NB4 (cell line): ENCODE results near the gene USP12.

Experiments
- MYC ChIP-seq: IDR thresholded peaks from 2 replicates; pipeline ENCODE4 v1.6.1; 2011; ENCODE audit warnings: low read depth, low read length
- POLR2A ChIP-seq: IDR thresholded peaks from 2 replicates; pipeline ENCODE4 v1.6.1; 2011; ENCODE audit warnings: mild to moderate bottlenecking; ENCODE audit not compliant: insufficient read length; ENCODE audit errors: extremely low read depth
- TF ChIP-seq, protein P1 (sequence below): IDR thresholded peaks from one replicate; pipeline ENCODE4 v1.5.1; 2012; ENCODE audit warnings: low read depth, low read length
- TF ChIP-seq, protein P2 (sequence below): IDR thresholded peaks from 2 replicates; pipeline ENCODE4 v1.6.1; 2011; ENCODE audit warnings: low read depth, low read length

DNA sequence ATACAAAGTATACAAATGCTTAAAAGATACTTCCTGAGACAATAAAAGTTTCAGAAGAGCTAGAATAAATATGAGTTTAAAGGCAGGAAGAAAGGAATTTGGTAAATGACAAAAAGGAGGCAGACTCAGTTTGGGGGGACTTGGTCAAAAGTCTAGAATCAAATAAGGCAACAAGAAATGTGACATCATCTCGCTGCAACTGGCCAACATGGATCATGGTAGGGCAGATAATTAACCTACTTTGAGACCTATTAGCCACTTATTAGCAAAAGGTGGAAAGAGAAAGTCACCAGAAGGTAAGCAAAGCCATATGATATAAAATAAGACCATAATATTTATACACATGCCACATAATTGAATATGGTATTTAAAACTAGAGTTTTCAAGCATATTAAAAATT is 5.3 kb downstream of the USP12 start:
- TF ChIP-seq, protein P1, sequence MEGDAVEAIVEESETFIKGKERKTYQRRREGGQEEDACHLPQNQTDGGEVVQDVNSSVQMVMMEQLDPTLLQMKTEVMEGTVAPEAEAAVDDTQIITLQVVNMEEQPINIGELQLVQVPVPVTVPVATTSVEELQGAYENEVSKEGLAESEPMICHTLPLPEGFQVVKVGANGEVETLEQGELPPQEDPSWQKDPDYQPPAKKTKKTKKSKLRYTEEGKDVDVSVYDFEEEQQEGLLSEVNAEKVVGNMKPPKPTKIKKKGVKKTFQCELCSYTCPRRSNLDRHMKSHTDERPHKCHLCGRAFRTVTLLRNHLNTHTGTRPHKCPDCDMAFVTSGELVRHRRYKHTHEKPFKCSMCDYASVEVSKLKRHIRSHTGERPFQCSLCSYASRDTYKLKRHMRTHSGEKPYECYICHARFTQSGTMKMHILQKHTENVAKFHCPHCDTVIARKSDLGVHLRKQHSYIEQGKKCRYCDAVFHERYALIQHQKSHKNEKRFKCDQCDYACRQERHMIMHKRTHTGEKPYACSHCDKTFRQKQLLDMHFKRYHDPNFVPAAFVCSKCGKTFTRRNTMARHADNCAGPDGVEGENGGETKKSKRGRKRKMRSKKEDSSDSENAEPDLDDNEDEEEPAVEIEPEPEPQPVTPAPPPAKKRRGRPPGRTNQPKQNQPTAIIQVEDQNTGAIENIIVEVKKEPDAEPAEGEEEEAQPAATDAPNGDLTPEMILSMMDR = no peak
- TF ChIP-seq POLR2A = no peak
- TF ChIP-seq, protein P2, sequence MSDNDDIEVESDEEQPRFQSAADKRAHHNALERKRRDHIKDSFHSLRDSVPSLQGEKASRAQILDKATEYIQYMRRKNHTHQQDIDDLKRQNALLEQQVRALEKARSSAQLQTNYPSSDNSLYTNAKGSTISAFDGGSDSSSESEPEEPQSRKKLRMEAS = no peak
- no peak for TF ChIP-seq MYC
